ENCODE results near the gene PICK1.

DNA sequence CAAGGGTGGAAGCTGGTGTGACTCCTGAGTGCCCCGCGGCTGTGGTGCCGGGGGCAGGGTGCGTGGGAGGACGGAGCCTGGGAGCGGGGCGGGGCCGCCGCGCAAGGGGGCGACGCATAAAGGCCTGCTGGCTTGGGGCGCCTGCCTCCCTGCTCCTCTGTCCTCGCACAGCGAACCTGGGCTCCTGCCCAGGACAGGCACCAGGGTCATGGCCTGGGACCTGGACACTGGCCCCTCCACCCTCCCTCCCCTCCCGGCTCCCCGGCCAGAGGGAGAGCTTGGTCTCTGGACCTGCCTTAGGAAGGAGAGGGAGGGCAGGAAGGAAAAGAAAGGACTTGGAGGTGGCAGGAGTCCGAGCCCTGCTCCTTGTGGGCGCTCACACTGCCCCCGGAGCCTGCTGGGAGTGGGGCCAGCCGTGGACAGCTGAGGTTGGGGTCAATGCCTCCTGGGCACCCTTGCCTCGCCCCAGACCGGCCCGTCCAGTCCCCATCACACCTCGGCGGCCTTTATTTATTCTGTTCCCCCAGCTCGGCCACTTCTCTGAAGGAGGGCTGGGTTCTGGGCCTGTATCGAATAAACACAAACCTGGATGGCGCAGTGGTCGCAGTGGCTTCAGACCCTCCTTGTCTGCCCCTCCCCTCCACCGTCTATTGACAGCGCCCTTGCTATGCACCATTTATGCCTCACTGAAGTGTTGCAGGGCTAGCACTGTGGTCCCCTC is 18.1 kb downstream of the PICK1 start:
- TF ChIP-seq EZH2 (IDR thresholded peaks at IDR 0.05; ENCODE audit: insufficient read depth, poor library complexity, severe bottlenecking) (no peak), EZH2phosphoT487 (IDR thresholded peaks at IDR 0.05; ENCODE audit: insufficient read depth, low read depth) (no peak)
